Loucy (cell line): ENCODE results near the gene TOX2.

Experiments used
- H2AFZ ChIP-seq: fragments of 200-600 bp; sonication (generic); 2 replicates; pipeline ENCODE4 v1.6.0; 2016; ENCODE audit warnings: antibody characterized with exemption, mild to moderate bottlenecking, low read length, moderate library complexity
- H3F3A ChIP-seq: fragments of 200-600 bp; 2 replicates; pipeline ENCODE4 v1.6.0; 2016; ENCODE audit warnings: antibody characterized with exemption, low read depth, mild to moderate bottlenecking
- H3K27me3 ChIP-seq: fragments of 200-600 bp; sonication (generic); 2 replicates; pipeline ENCODE4 v1.6.1; 2014; ENCODE audit warnings: low read length, mild to moderate bottlenecking; ENCODE audit not compliant: insufficient read depth, poor library complexity, severe bottlenecking
- H3K36me3 ChIP-seq: fragments of 200-600 bp; sonication (generic); 2 replicates; pipeline ENCODE4 v1.6.1; 2016; ENCODE audit warnings: low read length; ENCODE audit not compliant: insufficient read depth
- H3K4me1 ChIP-seq: fragments of 200-600 bp; sonication (generic); 2 replicates; pipeline ENCODE4 v1.5.1; 2014; ENCODE audit warnings: low read length, mild to moderate bottlenecking; ENCODE audit not compliant: insufficient read depth, poor library complexity, severe bottlenecking
- H3K4me2 ChIP-seq: fragments of 200-600 bp; sonication (generic); 2 replicates; pipeline ENCODE4 v1.6.0; 2014; ENCODE audit warnings: antibody characterized with exemption, low read length, low read depth, mild to moderate bottlenecking; ENCODE audit not compliant: poor library complexity, severe bottlenecking
- H3K4me3 ChIP-seq: fragments of 200-600 bp; sonication (generic); 2 replicates; pipeline ENCODE4 v1.5.1; 2014; ENCODE audit warnings: low read length, mild to moderate bottlenecking, mixed read lengths; ENCODE audit not compliant: poor library complexity, severe bottlenecking
- H3K79me2 ChIP-seq: fragments of 200-600 bp; sonication (generic); 2 replicates; pipeline ENCODE4 v1.6.1; 2014; ENCODE audit warnings: low read length; ENCODE audit not compliant: insufficient read depth
- H3K9ac ChIP-seq: fragments of 200-600 bp; sonication (generic); 2 replicates; pipeline ENCODE4 v1.6.0; 2014; ENCODE audit warnings: mild to moderate bottlenecking, low read depth, low read length, moderate library complexity; ENCODE audit not compliant: poor library complexity, severe bottlenecking
- H3K9me2 ChIP-seq: fragments of 200-600 bp; sonication (generic); replicated peaks from 2 replicates; pipeline ENCODE4 v1.6.1; 2016; ENCODE audit warnings: low read depth, low read length, mixed read lengths
- H3K9me3 ChIP-seq: fragments of 200-600 bp; sonication (generic); 2 replicates; pipeline ENCODE4 v1.6.1; 2014; ENCODE audit warnings: mild to moderate bottlenecking, antibody characterized with exemption, low read length, low read depth; ENCODE audit not compliant: insufficient read depth
- H4K20me1 ChIP-seq: fragments of 200-600 bp; sonication (generic); 2 replicates; pipeline ENCODE4 v1.6.0; 2014; ENCODE audit warnings: antibody characterized with exemption, low read length, mild to moderate bottlenecking; ENCODE audit not compliant: insufficient read depth, poor library complexity, severe bottlenecking
- CTCF ChIP-seq: fragments of 200-600 bp; sonication (generic); conservative IDR thresholded peaks from 2 replicates; pipeline ENCODE4 v1.5.1; 2014; ENCODE audit warnings: mild to moderate bottlenecking, antibody characterized with exemption, low read length
- EZH2phosphoT487 ChIP-seq: fragments of 200-600 bp; IDR thresholded peaks from 2 replicates; pipeline ENCODE4 v1.6.1; 2018; ENCODE audit warnings: antibody characterized with exemption, mild to moderate bottlenecking, moderate library complexity, borderline replicate concordance

Gene TOX2

GRCh38 chr20:43940518-43941225 is 26.0 kb downstream of the TOX2 start:
- no peaks in the 10 kb centered on the region for H3K79me2 ChIP-seq
- no peaks in the 10 kb centered on the region for H3K27me3 ChIP-seq
- peak overlapping the region; percentile 74 for H3K4me2 ChIP-seq
- H3K9me3 ChIP-seq: no peaks in the 10 kb centered on the region
- H2AFZ ChIP-seq: no peak overlapping the region
- no peak overlapping the region for H3K4me3 ChIP-seq
- H4K20me1 ChIP-seq: no peaks in the 10 kb centered on the region
- no peak for TF ChIP-seq EZH2phosphoT487
- TF ChIP-seq CTCF: no peak
- no peaks in the 10 kb centered on the region for H3K9me2 ChIP-seq
- peaks cover 60% of the 10 kb centered on the region for H3K4me1 ChIP-seq
- H3F3A ChIP-seq: 0 out of 2 replicates have a peak, but pooled peaks cover 4% of the 10 kb centered on the region
- H3K36me3 ChIP-seq: no peaks in the 10 kb centered on the region
- H3K9ac ChIP-seq: no peak overlapping the region

- 0 out of 2 replicates have a peak, but pooled peaks cover 4% of the 10 kb centered on the region for H3F3A ChIP-seq
- no peaks in the 10 kb centered on the region for H4K20me1 ChIP-seq
- no peaks in the 10 kb centered on the region for H3K27me3 ChIP-seq
- H3K79me2 ChIP-seq: no peaks in the 10 kb centered on the region
- peak overlapping the region; percentile 74 for H3K4me2 ChIP-seq
- peak overlapping the region; percentile 62 for H3K9ac ChIP-seq
- H2AFZ ChIP-seq: no peak overlapping the region
- peaks cover 70% of the 10 kb centered on the region for H3K4me1 ChIP-seq
- TF ChIP-seq CTCF (no peak), EZH2phosphoT487 (no peak)
- H3K36me3 ChIP-seq: no peaks in the 10 kb centered on the region
- H3K4me3 ChIP-seq: peak overlapping the region; percentile 6
- no peaks in the 10 kb centered on the region for H3K9me2 ChIP-seq
- no peaks in the 10 kb centered on the region for H3K9me3 ChIP-seq
These were observed 27.0 kb downstream of the TOX2 start for GRCh38 chr20:43941476-43942200.

- Histone ChIP-seq H3K4me1 (peaks cover 75% of the 10 kb centered on the region), H3K9me2 (no peaks in the 10 kb centered on the region), H3K4me3 (peak overlapping the region; percentile 54), H3K36me3 (no peaks in the 10 kb centered on the region), H3K9me3 (no peaks in the 10 kb centered on the region), H3K4me2 (peak overlapping the region; percentile 74), H3K27me3 (no peaks in the 10 kb centered on the region), H3F3A (0 out of 2 replicates have a peak, but pooled peaks cover 4% of the 10 kb centered on the region), H4K20me1 (no peaks in the 10 kb centered on the region), H2AFZ (no peak overlapping the region; the same call in 1 of the 2 replicates), H3K9ac (peak overlapping the region; percentile 62), H3K79me2 (no peaks in the 10 kb centered on the region)
- TF ChIP-seq EZH2phosphoT487 (no peak), CTCF (no peak)
These were observed 27.5 kb downstream of the TOX2 start for GRCh38 chr20:43942201-43942590.
